H9 (cell line): Measurements from ENCODE around the gene PIGX. TPM values are rescaled to one million over a fixed set of nuclear protein-coding genes. Genes with fewer than 3 reads are reported as not detected.

Experiments
- DNase-seq: peaks from one replicate; pipeline ENCODE4 v3.0.0-alpha.2; 2017
- H2AFZ ChIP-seq: one replicate; pipeline ENCODE4 v1.6.1; 2013; ENCODE audit warnings: mild to moderate bottlenecking, low read length, control low read depth, moderate library complexity
- H2AK5ac ChIP-seq: 2 replicates; pipeline ENCODE4 v1.6.1; 2013; ENCODE audit warnings: low read length, control low read depth, mixed read lengths; ENCODE audit not compliant: insufficient read length
- H2BK120ac ChIP-seq: one replicate; pipeline ENCODE4 v1.6.1; 2013; ENCODE audit warnings: low read depth, mild to moderate bottlenecking, low read length, control low read depth, inconsistent platforms; ENCODE audit not compliant: poor library complexity, severe bottlenecking
- H2BK12ac ChIP-seq: 2 replicates; pipeline ENCODE4 v1.6.1; 2013; ENCODE audit warnings: low read length, control low read depth, mixed read lengths, low read depth; ENCODE audit not compliant: insufficient read length
- H2BK15ac ChIP-seq: 2 replicates; pipeline ENCODE4 v1.6.1; 2013; ENCODE audit warnings: low read depth, low read length, control low read depth
- H2BK20ac ChIP-seq: one replicate; pipeline ENCODE4 v1.6.1; 2013; ENCODE audit warnings: low read depth, mild to moderate bottlenecking, low read length, control low read depth, inconsistent platforms; ENCODE audit not compliant: poor library complexity, severe bottlenecking
- H2BK5ac ChIP-seq: 2 replicates; pipeline ENCODE4 v1.6.1; 2013; ENCODE audit warnings: low read length, control low read depth, mixed read lengths; ENCODE audit not compliant: insufficient read length
- H3K14ac ChIP-seq: 2 replicates; pipeline ENCODE4 v1.6.1; 2013; ENCODE audit warnings: low read length, control low read depth; ENCODE audit not compliant: insufficient read depth
- H3K18ac ChIP-seq: 2 replicates; pipeline ENCODE4 v1.6.1; 2013; ENCODE audit warnings: low read depth, mild to moderate bottlenecking, mixed read lengths, low read length, control low read depth; ENCODE audit not compliant: insufficient read length
- H3K23ac ChIP-seq: 2 replicates; pipeline ENCODE4 v1.6.1; 2013; ENCODE audit warnings: low read length, control low read depth, mixed read lengths, low read depth; ENCODE audit not compliant: insufficient read length
- H3K23me2 ChIP-seq: 2 replicates; pipeline ENCODE4 v1.6.1; 2013; ENCODE audit warnings: low read depth, mild to moderate bottlenecking, mixed read lengths, low read length, control low read depth; ENCODE audit not compliant: insufficient read length, poor library complexity, severe bottlenecking
- H3K27ac ChIP-seq: 2 replicates; pipeline ENCODE4 v1.5.1; 2013; ENCODE audit warnings: low read length, control low read depth, mixed read lengths, low read depth; ENCODE audit not compliant: insufficient read length
- H3K27me3 ChIP-seq: 2 replicates; pipeline ENCODE4 v1.6.1; 2013; ENCODE audit warnings: low read length, control low read depth, inconsistent platforms; ENCODE audit not compliant: insufficient read depth
- H3K4ac ChIP-seq: 2 replicates; pipeline ENCODE4 v1.6.1; 2013; ENCODE audit warnings: low read depth, mild to moderate bottlenecking, control low read depth, inconsistent platforms, low read length, moderate library complexity
- H3K4me1 ChIP-seq: 2 replicates; pipeline ENCODE4 v1.6.1; 2013; ENCODE audit warnings: low read length, control low read depth, inconsistent platforms; ENCODE audit not compliant: insufficient read depth
- H3K4me2 ChIP-seq: 2 replicates; pipeline ENCODE4 v1.6.1; 2013; ENCODE audit warnings: low read length, control low read depth, mixed read lengths; ENCODE audit not compliant: insufficient read length, insufficient read depth
- H3K56ac ChIP-seq: 2 replicates; pipeline ENCODE4 v1.6.1; 2013; ENCODE audit warnings: low read depth, mild to moderate bottlenecking, mixed read lengths, low read length, control low read depth; ENCODE audit not compliant: insufficient read length
- H3K79me1 ChIP-seq: 2 replicates; pipeline ENCODE4 v1.6.1; 2013; ENCODE audit warnings: low read depth, mild to moderate bottlenecking, moderate library complexity, low read length, control low read depth, inconsistent platforms; ENCODE audit not compliant: insufficient read depth, poor library complexity, severe bottlenecking
- H3K79me2 ChIP-seq: 2 replicates; pipeline ENCODE4 v1.6.1; 2013; ENCODE audit warnings: low read length, control low read depth, inconsistent platforms; ENCODE audit not compliant: insufficient read depth
- H3K9ac ChIP-seq: 2 replicates; pipeline ENCODE4 v1.6.1; 2013; ENCODE audit warnings: low read length, control low read depth, mixed read lengths; ENCODE audit not compliant: insufficient read length; ENCODE audit errors: extremely low read depth
- H3K9me3 ChIP-seq: one replicate; pipeline ENCODE4 v1.6.1; 2013; ENCODE audit warnings: low read depth, low read length, inconsistent platforms; ENCODE audit not compliant: control insufficient read depth
- H3T11ph ChIP-seq: one replicate; pipeline ENCODE4 v1.6.1; 2013; ENCODE audit warnings: mild to moderate bottlenecking, low read length, control low read depth, inconsistent platforms
- H4K20me1 ChIP-seq: one replicate; pipeline ENCODE4 v1.6.1; 2013; ENCODE audit not compliant: control insufficient read depth, insufficient read length, insufficient read depth
- H4K5ac ChIP-seq: 2 replicates; pipeline ENCODE4 v1.6.1; 2013; ENCODE audit warnings: low read depth, mild to moderate bottlenecking, mixed read lengths, low read length, control low read depth; ENCODE audit not compliant: insufficient read length
- H4K8ac ChIP-seq: replicated peaks from 2 replicates; pipeline ENCODE4 v1.6.1; 2013; ENCODE audit warnings: low read length, control low read depth, mixed read lengths, low read depth; ENCODE audit not compliant: insufficient read length
- H4K91ac ChIP-seq: 2 replicates; pipeline ENCODE4 v1.6.1; 2013; ENCODE audit warnings: low read depth, mild to moderate bottlenecking, moderate library complexity, mixed read lengths, low read length, control low read depth; ENCODE audit not compliant: insufficient read length
- H3K27ac Mint-ChIP-seq, 3 experiments: 2 replicates in 2 of 3; 3 replicates in 1 of 3; pipeline ENCODE4 v1.8.0; 2020 to 2021; ENCODE audit warnings: mixed read lengths in 3 of 3, mild to moderate bottlenecking in 1 of 3, moderate library complexity in 1 of 3
- H3K27me3 Mint-ChIP-seq: 2 replicates; pipeline ENCODE4 v1.8.0; 2021; ENCODE audit warnings: low read depth, mild to moderate bottlenecking, moderate library complexity, mixed read lengths
- H3K36me3 Mint-ChIP-seq, 3 experiments: 2 replicates in 2 of 3; 3 replicates in 1 of 3; pipeline ENCODE4 v1.8.0; 2020 to 2021; ENCODE audit warnings: low read depth in 3 of 3, mixed read lengths in 3 of 3; ENCODE audit not compliant: insufficient read depth in 1 of 3
- H3K4me1 Mint-ChIP-seq, 2 experiments: 2 replicates each; pipeline ENCODE4 v1.8.0; 2020; ENCODE audit warnings: mixed read lengths in 2 of 2
- H3K4me3 Mint-ChIP-seq, 2 experiments: 2 replicates in 1 of 2; 3 replicates in 1 of 2; pipeline ENCODE4 v1.8.0; 2020 to 2021; ENCODE audit warnings: mild to moderate bottlenecking in 2 of 2, mixed read lengths in 2 of 2, moderate library complexity in 1 of 2
- H3K9me3 Mint-ChIP-seq, 2 experiments: 2 replicates in 1 of 2; 3 replicates in 1 of 2; pipeline ENCODE4 v1.8.0; 2020; ENCODE audit warnings: mild to moderate bottlenecking in 2 of 2, mixed read lengths in 2 of 2, moderate library complexity in 1 of 2
- CTCF ChIP-seq: fragments of 200-600 bp; sonication (generic); conservative IDR thresholded peaks from 3 replicates; pipeline ENCODE4 v1.8.0; 2021; ENCODE audit warnings: antibody characterized with exemption, mild to moderate bottlenecking
- WGBS: extraction: QIAGEN DNeasy Blood & Tissue Kit; methylation state at CpG from one replicate; pipeline ENCODE4 v1.1.7; 2013; ENCODE audit warnings: missing lambda C conversion rate, low lambda C conversion rate, mixed read lengths; ENCODE audit not compliant: insufficient read length; ENCODE audit errors: extremely low coverage; 5-methylcytosine and 5-hydroxymethylcytosine counted together
- total RNA-seq: library from RNA; stranded (reverse); gene quantifications from 2 replicates; pipeline ENCODE4 v1.2.1, GENCODE V29; 2021

PIGX gene
- total RNA-seq, 1 experiment from 2014 or later: 20.0 TPM

- Histone ChIP-seq H2BK12ac (no peak overlapping the region), H3K4me2 (no peak overlapping the region), H3K9me3 (no peaks in the 10 kb centered on the region), H4K8ac (no peak overlapping the region), H3K14ac (no peak overlapping the region), H3K23ac (no peak overlapping the region), H4K91ac (no peak overlapping the region), H2BK20ac (no peak overlapping the region), H3K4ac (no peak overlapping the region), H4K5ac (no peak overlapping the region), H3K79me2 (peaks cover 36% of the 10 kb centered on the region; the same call in 1 of the 2 replicates), H3K79me1 (no peaks in the 10 kb centered on the region), H3K23me2 (no peaks in the 10 kb centered on the region), H3K18ac (no peak overlapping the region), H3K56ac (no peak overlapping the region), H3K27me3 (no peaks in the 10 kb centered on the region), H2AK5ac (no peak overlapping the region), H2AFZ (no peak overlapping the region), H2BK5ac (no peak overlapping the region), H4K20me1 (no peaks in the 10 kb centered on the region), H2BK120ac (no peak overlapping the region), H3K9ac (no peak overlapping the region), H3T11ph (no peak overlapping the region), H2BK15ac (no peak overlapping the region), H3K27ac (no peak overlapping the region), H3K4me1 (no peaks in the 10 kb centered on the region)
- Mint-ChIP-seq H3K4me1 (peaks cover 8 to 13% of the 10 kb centered on the region in 2 experiments), H3K4me3 (no peak overlapping the region), H3K9me3 (peaks cover 12 to 26% of the 10 kb centered on the region in 2 experiments), H3K27ac (peak overlapping the region in 1 of 3 experiments; percentile 41; a peak in 1 of 7 replicates), H3K36me3 (peaks cover 39 to 55% (median 40%) of the 10 kb centered on the region in 3 experiments), H3K27me3 (no peaks in the 10 kb centered on the region)
- WGBS: no CpG with 5 or more reads among the region's 4 CpGs
- no peak for DNase-seq
- TF ChIP-seq CTCF: no peak
Measured at GRCh38 chr3:196778755-196779154, 66.6 kb downstream of the PIGX start.
